Left lobe of liver (tissue), 2 donors: ENCODE results near the gene FKBP6. TPM values are rescaled to one million over a fixed set of nuclear protein-coding genes. Genes with fewer than 3 reads are reported as not detected.
"Not testable (repeated sequence)": the region's sequence is repeated elsewhere in the genome, so short reads cannot be mapped to it uniquely, and the experiment has no call there.

Experiments used
- ATAC-seq: fragments of 200-7000 bp; cut with Tn5 transposase; one replicate; pipeline ENCODE4 v1.9.1; 2020; ENCODE audit warnings: mild to moderate bottlenecking, moderate library complexity
- DNase-seq: peaks from one replicate; pipeline ENCODE4 v3.0.0-alpha.2; 2020; ENCODE audit warnings: low spot score
- total RNA-seq: library from RNA; stranded (reverse); gene quantifications from one replicate; pipeline ENCODE4 v1.2.1, GENCODE V29; 2021
- donor health status: DM: no; HTN: no; CAD: no; lungs with moderate emphysema.
- donor health status: DM: no; HTN: yes; CAD: no.

FKBP6 gene
- total RNA-seq, 1 donor from 2014 or later, result not detected

DNA sequence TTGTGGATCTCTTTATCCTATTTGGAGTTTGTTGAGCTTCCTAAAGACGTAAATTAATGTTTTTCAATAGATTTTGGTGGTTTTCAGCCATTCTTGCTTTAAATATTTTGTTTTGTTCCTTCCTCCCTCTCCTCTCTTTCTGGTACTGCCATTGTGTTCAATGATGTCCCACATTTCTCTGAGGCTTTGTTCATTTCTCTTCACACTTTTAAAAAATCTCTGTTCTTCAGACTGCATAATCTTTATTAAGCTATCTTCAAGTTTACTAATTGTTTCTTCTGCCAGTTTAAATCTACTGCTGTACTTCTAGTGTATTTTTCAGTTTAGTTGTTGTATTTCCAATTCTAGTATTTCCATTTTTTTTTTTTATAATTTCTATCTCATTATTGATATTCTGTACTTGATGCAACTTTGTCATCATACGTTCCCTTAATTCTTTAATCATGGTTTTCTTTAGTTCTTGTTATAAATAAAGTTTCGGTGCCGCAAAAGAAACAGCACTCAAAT lies 60.0 kb downstream of the FKBP6 start:
- no peak for ATAC-seq
- no peak for DNase-seq

DNA sequence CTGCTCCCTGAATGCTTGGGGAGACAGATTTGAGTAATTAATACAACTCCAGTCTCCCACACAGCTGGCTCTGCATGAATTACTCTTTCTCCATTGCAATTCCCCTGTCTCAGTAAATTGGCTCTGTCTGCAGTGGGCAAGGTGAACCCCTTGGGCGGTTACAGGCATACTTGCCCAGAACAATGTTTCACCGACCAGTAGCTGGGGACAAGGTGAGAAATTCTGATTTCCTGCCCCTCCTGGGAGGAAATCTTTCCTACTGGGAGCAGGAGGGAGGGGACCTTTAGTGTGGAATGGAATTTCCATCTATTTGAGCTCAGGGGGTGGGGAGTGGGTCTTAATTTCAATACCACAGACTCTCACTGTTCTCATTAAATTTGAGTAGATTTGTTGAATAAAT lies 63.4 kb downstream of the FKBP6 start:
- ATAC-seq, result no peak
- DNase-seq, result no peak

DNA sequence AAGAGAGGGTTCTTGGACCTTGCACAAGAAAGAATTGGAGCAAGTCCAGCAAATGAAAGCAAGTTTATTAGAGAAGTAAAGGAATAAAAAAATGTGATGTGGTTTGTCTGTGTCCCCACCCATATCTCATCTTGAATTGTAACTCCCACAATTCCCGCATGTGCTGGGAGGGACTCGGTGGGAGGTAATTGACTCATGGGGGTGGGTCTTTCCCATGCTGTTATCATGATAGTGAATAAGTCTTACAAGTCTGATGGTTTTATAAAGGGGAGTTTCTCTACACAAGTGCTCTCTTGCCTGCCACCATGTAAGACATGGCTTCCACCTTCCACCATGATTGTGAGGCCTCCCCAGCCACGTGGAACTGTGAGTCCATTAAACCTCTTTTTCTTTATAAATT lies 66.5 kb downstream of the FKBP6 start:
- ATAC-seq (no peak), DNase-seq (no peak)

DNA sequence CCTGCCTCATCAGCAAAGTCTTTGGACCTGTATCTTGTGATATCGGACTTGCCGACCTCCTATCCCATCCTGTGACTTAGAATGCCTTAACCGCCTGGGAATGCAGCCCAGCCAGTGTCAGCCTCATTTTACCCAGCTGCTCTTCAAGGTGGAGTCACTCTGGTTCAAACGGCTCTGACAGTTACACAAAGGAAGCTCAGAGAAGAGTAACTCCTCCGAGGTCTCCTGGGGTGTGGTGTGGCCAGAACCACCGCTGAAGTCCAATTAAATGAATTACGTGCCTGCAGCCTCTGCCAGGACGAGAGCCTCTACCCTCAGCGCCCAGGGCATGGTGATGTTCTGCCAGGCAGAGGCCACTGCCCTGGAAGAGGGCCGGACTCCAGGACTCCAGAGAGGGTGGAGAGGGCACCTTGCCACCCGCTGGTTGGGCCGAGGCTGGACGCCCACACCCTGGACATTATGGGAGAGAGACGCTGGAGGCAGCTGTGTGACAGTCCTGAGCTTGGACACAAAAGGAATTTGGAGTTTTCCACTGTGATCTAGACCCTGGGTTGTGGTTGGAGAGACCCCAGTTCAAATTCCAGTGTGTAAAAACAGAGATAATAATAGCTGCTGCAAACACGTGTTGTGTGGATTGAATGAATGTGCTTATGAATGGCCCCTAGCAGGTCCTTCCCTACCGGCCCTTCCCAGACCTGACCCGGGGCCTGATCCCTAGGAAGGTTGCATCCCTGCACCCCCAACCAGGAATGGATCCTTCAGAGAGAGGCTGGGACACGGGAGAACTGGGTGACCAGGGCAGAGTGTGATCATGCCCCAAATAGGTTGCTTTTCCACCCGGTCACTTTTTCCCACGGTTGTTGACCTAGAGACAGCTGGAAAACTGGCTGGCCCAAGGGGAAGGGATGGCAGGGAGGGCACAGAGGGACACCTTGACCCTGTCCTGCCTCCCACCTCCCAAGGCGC lies 67.9 kb downstream of the FKBP6 start:
- peak; percentile 80 for DNase-seq
- ATAC-seq, result peak; percentile 92

GRCh38 chr7:73397521-73398281 lies 69.7 kb downstream of the FKBP6 start:
- DNase-seq, result no peak

GRCh38 chr7:73399185-73400050 lies 71.5 kb downstream of the FKBP6 start:
- DNase-seq (peak; percentile 91), ATAC-seq (peak; percentile 80)

More at GRCh38 chr7:73397521-73398281, 69.7 kb downstream of the FKBP6 start:
- ATAC-seq, result no peak

GRCh38 chr7:73404860-73405259 lies 76.9 kb downstream of the FKBP6 start:
- not testable (repeated sequence) for DNase-seq
- ATAC-seq, result peak; percentile 19

Other genes starting within 250 kb of the FKBP6 start
- not detected for gene SPDYE9, start 242.1 kb upstream of the FKBP6 start, total RNA-seq
- gene NSUN5, start 19.3 kb upstream of the FKBP6 start, total RNA-seq, result 8.5 TPM
- gene TRIM50, start 79 bp upstream of the FKBP6 start, total RNA-seq, result not detected
- gene FZD9, start 105.6 kb downstream of the FKBP6 start, total RNA-seq, result 0.08 TPM
- 21.5 TPM for gene BAZ1B, start 194.1 kb downstream of the FKBP6 start, total RNA-seq
- gene BCL7B, start 229.5 kb downstream of the FKBP6 start, total RNA-seq, result 21.9 TPM